Glomerular visceral epithelial cell (primary cell): Measurements from ENCODE around the gene SDK2.

Source experiments
- DNase-seq: peaks from one replicate; pipeline ENCODE4 v3.0.0-alpha.2; 2016; ENCODE audit errors: extremely low spot score

Gene SDK2

DNA sequence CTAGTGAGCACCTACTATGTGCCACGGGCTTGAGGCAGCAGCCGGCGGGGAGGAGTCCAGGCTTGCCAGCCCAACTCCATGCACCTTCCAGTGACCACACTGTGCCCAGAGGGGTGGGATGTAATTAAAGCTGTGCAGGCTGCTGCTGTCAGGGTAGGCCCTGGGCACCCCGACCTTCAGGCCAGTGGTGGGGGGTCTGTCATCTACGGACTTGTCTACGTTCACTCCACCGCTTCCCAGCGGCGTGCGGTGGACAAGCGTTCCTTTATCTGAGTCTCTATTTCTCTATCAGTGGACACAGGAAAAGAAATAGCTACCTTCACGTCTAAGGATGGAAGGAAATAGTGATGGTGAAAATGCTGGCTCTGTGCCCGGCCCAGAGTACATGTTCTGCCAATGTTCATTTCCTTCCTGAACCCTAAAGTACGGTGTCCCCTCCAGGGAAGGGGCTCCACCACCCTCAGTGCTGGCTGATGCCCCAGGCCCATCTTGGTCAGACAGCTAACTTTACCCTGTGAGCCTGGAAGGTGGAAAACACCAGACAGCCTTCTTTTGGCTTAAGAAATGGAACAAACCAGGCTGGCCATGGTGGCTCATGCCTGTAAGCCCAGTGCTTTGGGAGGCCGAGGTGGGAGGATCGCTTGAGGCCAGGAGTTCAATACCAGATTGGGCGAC, 135.2 kb downstream of the SDK2 start:
- DNase-seq = no peak

GRCh38 chr17:73508057-73508930, 136.0 kb downstream of the SDK2 start:
- no peak for DNase-seq

DNA sequence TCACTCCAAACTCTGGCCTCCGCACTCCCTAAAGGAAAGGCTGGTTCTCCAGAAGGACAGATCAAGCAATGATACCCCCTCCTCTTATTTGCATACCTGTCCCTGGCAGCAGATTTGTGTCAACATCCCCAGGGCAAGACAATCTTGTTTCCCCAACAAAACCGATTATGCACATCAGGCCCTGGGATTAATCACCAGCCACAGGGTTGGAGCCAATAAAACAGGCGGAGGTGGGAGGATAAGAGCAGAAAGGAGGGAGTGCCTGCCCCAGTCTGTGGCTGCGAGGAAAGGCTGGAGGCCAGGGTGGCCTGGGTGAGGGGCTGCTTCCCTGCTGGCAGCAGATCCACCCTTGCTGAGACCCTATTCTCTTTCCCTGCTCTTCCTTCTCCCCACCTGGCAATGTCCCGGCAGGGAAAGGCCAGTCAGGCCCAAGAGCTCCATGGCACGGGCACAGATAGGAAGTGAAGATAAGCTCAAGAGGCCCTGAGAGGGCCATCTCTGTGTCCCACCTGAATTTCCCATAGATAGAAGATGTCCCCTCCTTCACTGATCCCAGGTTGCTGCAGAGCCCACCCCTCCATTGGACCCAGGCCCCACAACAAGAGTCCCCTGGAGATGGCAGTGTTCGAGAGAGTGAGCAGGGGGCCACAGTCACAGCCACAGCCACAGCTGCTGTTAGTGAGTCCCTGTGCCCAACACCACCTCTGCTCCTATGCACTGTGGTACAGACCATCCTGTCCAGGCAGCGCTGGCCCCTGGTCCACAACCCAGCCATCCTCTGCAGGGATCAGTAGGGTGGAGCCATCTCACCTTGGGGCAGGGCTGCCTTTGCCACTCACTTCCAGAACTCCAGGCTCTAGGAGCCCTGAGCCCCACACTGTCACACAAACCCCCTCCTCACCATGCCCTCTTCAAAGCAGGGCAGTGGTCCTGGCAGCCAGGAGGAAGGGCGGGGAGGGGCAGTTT, 137.5 kb downstream of the SDK2 start:
- no peak for DNase-seq

DNA sequence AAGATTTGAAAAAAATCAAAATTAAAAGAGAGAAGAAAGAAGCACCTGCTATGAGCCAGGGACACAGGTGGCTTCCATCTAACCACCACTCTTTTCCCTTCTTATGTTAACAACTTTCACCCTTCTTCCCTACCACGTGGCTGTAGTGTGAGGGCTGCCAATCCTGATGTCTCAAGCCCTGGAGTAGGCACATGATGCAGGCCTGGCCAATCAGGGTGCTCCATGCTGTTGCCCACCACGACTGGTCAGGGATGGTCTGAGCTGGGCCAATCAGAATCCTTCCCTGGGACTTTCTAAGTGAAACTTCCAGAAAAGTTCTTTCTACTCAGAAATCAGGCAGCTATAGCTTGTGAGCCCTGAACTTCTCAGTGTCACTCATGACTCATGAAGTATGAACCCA, 140.7 kb downstream of the SDK2 start:
- DNase-seq = no peak

DNA sequence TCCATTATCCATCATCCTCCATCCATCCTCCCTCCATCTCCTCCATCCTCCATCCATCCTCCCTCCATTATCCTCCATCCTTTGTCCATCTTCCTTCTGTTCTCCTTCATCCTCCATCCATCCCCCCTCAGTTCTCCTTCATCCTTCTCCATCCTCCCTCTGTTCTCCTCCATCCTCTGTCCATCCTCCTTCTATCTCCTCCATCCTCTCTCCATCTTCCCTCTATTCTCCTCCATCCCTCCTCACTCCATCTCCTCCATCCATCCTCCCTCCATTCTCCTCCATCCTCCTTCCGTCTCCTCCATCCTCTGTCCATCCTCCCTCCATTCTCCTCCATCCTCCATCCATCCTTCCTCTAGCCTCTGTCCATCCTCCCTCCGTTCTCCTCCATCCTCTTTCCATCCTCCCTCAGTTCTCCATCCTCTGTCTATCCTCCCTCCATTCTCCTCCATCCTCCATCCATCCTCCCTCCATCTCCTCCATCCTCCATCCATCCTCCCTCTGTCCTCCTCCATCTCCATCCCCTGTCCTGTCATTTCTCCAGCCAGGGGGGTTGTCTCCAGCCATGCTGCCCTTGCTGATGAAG, 143.7 kb downstream of the SDK2 start:
- no peak for DNase-seq

GRCh38 chr17:73498886-73499554, 145.2 kb downstream of the SDK2 start:
- no peak for DNase-seq

DNA sequence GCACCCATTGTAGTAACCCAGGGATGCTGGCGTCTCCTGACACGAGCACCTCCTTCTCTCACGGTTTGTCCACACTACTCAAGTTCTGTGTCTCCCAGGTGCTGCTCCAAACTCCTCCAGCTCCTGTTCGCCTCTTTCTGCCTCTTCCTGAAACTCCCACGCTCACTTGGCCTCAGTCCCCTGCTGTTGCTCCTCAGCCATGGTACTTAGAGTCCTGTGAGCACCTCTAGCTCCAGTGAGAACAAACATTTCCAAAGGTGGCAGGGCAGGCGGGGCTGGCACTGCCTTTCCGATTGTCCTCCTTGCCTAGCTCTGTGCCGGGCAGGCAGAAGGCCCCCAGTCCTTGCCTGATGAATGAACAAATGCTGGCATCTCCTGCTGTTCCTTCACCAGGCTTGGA, 146.1 kb downstream of the SDK2 start:
- DNase-seq = no peak

DNA sequence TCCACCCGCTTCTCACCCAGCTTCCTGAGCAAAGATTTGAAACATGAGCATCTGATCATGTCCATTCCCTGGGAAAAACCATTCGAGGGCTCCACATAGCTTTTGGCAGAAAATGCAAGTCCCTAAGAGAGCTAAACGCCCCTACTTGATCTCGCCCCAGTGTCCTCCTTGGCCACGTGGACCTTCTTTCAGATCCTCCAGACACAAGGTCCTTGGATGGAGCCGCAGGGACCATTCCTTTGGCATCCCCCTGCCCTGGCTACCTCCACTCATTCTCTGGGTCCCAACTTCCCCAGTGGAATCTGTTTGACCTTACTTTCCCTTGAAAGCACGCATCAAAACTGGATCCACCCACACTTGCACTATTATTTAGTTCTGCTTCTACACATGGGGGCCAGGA, 146.5 kb downstream of the SDK2 start:
- no peak for DNase-seq

DNA sequence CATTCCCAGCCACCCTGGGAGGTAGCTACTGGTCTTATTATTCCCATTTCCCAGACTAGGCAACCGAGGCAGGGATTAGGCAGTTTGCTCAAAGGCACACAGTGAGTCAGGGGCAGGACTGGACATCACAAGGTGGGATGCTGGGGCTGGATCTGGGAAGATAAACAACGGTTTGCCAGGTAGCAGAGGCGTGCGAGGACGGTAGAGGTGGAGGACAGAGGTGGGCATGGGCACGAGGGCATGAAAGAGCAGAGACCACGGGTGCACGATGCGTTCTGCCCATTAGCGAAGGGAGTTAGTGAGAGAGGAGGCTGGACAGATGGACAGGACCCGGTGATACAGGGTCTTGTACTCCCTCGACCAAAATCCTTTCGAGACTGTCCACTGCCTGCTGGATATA, 148.0 kb downstream of the SDK2 start:
- no peak for DNase-seq

DNA sequence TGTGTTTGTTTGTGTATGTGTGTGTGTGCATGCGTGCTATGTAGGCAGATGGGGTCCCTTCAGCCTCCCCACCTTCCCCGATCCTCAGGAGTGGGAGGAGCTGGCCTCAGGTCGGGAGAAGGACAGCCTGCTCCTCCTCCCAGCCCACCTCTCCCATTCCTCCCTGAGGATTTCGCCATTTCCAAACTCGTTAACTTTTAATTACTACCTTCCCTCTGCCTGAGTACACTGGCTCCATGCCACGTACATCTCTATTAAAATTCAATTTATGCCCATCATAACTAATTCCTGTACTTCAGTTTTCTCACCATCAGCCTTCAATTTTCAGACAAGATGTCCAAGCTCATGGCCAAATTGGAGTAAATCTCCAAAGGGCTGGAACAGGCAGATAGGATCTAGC, 148.6 kb downstream of the SDK2 start:
- DNase-seq = no peak

- DNase-seq = no peak
Measured at GRCh38 chr17:73494950-73495349, 149.3 kb downstream of the SDK2 start.

- DNase-seq = no peak
Measured at GRCh38 chr17:73493956-73494926, 150.0 kb downstream of the SDK2 start.

GRCh38 chr17:73492821-73493814, 151.1 kb downstream of the SDK2 start:
- DNase-seq = no peak

GRCh38 chr17:73492125-73492820, 152.0 kb downstream of the SDK2 start:
- DNase-seq = no peak

- DNase-seq = no peak
Measured at GRCh38 chr17:73491648-73492047, 152.6 kb downstream of the SDK2 start.

- no peak for DNase-seq
Measured at GRCh38 chr17:73490851-73491250, 153.4 kb downstream of the SDK2 start.

- no peak for DNase-seq
Measured at GRCh38 chr17:73489991-73490390, 154.3 kb downstream of the SDK2 start.

- no peak for DNase-seq
Measured at GRCh38 chr17:73489333-73489732, 154.9 kb downstream of the SDK2 start.
